ENCODE data around the gene C19orf53. TPM values are rescaled to one million over a fixed set of nuclear protein-coding genes. Genes with fewer than 3 reads are reported as not detected.

Gene C19orf53
- total and polyA plus RNA-seq, 2 donors (not counting 3 experiments of a cell fraction or from before 2014, with no cell fraction given), result 113 to 239 TPM

- no TSS peak for BruUV-seq (replicated peaks)
- POLR2A ChIA-PET, result interaction anchor here (1.2 kb wide), 1 partner anchor 23 kb away, joined by 12 read pairs; no protein-coding TSS in a partner anchor
- Histone ChIP-seq H3K4me3 (replicated peaks in 1 of 3; ENCODE audit: insufficient read depth in 1 of 3, low read depth in 1 of 3, low read length in 3 of 3) (no peak overlapping the region), H3K4me2 (ENCODE audit: insufficient read depth, low read length) (no peak overlapping the region), H3K9me1 (replicated peaks; ENCODE audit: control insufficient read depth, extremely low read depth, insufficient read depth, low read length) (no peaks in the 10 kb centered on the region), H3K9me3 (replicated peaks; ENCODE audit: control insufficient read depth, insufficient read depth, low read length) (no peaks in the 10 kb centered on the region), H3K79me2 (ENCODE audit: control insufficient read depth, insufficient read depth, low read length) (no peaks in the 10 kb centered on the region), H4K20me1 (replicated peaks; ENCODE audit: control insufficient read depth, extremely low read depth, insufficient read depth, low read length) (no peaks in the 10 kb centered on the region), H2AFZ (ENCODE audit: low read depth, low read length) (no peak overlapping the region), H3K4me1 (ENCODE audit: control insufficient read depth, extremely low read depth, insufficient read depth, low read length) (no peaks in the 10 kb centered on the region), H3K27ac (ENCODE audit: insufficient read depth, low read depth, low read length) (no peak overlapping the region), H3K9ac (replicated peaks; ENCODE audit: extremely low read depth, insufficient read depth, low read length) (no peak overlapping the region), H3K36me3 (ENCODE audit: control insufficient read depth in 2 of 2, extremely low read depth in 1 of 2, insufficient read depth in 2 of 2, low read length in 2 of 2) (peaks cover 0 to 28% of the 10 kb centered on the region in 2 experiments), H3K27me3 (ENCODE audit: control insufficient read depth in 2 of 2, insufficient read depth in 2 of 2, low read length in 2 of 2) (no peaks in the 10 kb centered on the region)
- TF ChIP-seq POLR2AphosphoS5 (IDR thresholded peaks at IDR 0.05; ENCODE audit: insufficient read depth, low read depth, low read length) (no peak), MYC (IDR thresholded peaks at IDR 0.05; ENCODE audit: low read depth, low read length) (no peak), MAX (IDR thresholded peaks at IDR 0.05; ENCODE audit: insufficient read depth, insufficient read length) (no peak), JUN (IDR thresholded peaks at IDR 0.05; ENCODE audit: borderline replicate concordance, insufficient read depth, insufficient read length, low read depth) (no peak), FOS (IDR thresholded peaks at IDR 0.05; ENCODE audit: borderline replicate concordance, insufficient read depth, low read length) (no peak), GATA2 (IDR thresholded peaks at IDR 0.05; ENCODE audit: insufficient read depth, insufficient read length, low read depth, low read length) (no peak), CTCF (IDR thresholded peaks at IDR 0.05; ENCODE audit: extremely low read depth in 1 of 2, insufficient read depth in 1 of 2, low read depth in 1 of 2, low read length in 2 of 2) (no peak), POLR2A (IDR thresholded peaks at IDR 0.05; ENCODE audit: low read depth, low read length) (no peak), EZH2 (IDR thresholded peaks at IDR 0.05; ENCODE audit: borderline replicate concordance, low read depth, low read length, severe bottlenecking) (no peak)
- DNase-seq (ENCODE audit: low read depth, low spot score) (no peak), FAIRE-seq (no peak)
- intact Hi-C loops (cut with micrococcal nuclease), result no loop called here
- CTCF ChIA-PET, result interaction anchor here (0.6 to 1.1 kb wide), 2 partner anchors 10 to 39 kb away, joined by 3 read pairs; no protein-coding TSS in a partner anchor
- dilution Hi-C loops (cut with MboI; ENCODE audit: extremely low pct_ligation_motif_present, low sequenced_read_pairs), result no loop called here
Observed at GRCh38 chr19:13823256-13823655, 49.0 kb downstream of the C19orf53 start.
